GM10266 (cell line): Measurements from ENCODE around the gene FREY1.

Source experiments
- DNase-seq: peaks from one replicate; pipeline ENCODE4 v3.0.0; 2012; ENCODE audit errors: extremely low spot score
- TF ChIP-seq, protein P1 (sequence below): IDR thresholded peaks from 2 replicates; pipeline ENCODE4 v1.5.1; 2012; ENCODE audit warnings: mild to moderate bottlenecking, low read depth; ENCODE audit not compliant: control insufficient read depth, insufficient read depth; ENCODE audit errors: missing control alignments

The FREY1 gene

DNA sequence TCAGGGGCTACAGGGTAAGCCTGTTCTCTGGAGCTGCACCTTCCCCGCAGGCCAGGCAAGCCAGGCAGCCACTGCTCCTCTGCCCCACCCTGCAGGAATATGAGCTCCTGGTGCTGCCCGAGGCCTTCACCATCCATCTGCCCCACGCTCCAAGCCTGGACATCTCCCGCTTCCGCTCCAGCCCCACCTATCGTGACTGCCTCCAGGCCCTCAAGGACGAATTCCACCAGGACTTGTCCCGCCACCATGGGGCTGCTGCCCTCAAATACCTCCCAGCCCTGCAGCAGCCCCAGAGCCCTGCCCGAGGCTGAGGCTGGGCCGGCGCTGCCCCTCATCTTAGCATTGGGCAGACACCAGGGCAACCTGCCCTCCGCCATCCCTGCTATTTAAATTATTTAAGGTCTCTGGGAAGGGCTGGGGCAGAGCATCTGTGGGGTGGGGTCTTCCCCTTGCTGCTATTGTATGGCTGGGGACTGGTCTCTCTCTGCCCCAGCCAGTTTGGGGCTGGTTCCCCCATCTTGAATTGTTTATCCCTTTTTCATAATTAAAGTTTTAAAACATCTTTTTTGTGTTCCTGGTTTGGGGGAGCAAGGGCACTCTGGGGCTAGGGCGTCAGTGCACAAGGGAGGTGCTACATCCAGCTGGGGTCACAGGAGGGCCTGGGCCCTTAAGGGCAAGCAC is 21.6 kb upstream of the FREY1 start:
- TF ChIP-seq, protein P1, sequence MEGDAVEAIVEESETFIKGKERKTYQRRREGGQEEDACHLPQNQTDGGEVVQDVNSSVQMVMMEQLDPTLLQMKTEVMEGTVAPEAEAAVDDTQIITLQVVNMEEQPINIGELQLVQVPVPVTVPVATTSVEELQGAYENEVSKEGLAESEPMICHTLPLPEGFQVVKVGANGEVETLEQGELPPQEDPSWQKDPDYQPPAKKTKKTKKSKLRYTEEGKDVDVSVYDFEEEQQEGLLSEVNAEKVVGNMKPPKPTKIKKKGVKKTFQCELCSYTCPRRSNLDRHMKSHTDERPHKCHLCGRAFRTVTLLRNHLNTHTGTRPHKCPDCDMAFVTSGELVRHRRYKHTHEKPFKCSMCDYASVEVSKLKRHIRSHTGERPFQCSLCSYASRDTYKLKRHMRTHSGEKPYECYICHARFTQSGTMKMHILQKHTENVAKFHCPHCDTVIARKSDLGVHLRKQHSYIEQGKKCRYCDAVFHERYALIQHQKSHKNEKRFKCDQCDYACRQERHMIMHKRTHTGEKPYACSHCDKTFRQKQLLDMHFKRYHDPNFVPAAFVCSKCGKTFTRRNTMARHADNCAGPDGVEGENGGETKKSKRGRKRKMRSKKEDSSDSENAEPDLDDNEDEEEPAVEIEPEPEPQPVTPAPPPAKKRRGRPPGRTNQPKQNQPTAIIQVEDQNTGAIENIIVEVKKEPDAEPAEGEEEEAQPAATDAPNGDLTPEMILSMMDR = no peak
- peak; percentile 7 for DNase-seq

DNA sequence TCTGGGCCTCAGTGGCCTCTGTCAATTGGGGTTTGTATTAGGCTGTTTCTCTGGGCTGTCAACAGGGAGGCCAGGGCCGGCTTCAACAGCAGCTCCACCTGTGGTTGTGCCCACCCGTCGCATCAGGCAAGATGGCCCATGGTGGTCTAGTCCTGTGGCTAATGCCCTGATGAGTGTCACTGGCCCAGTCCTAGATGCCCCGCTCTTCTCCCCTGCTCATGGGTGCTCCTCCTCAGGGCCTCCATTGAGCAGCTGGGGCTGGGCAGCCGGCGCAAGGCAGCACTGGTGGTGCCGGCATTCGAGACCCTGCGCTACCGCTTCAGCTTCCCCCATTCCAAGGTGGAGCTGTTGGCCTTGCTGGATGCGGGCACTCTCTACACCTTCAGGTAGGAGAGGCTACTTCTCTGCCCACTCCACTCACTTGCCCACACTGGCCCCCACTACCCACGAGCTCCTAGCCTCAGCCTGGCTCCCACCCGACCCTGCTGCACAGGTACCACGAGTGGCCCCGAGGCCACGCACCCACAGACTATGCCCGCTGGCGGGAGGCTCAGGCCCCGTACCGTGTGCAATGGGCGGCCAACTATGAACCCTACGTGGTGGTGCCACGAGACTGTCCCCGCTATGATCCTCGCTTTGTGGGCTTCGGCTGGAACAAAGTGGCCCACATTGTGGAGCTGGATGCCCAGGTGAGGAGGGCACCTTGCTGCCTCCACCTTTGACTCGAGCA is 20.8 kb upstream of the FREY1 start:
- peak; percentile 5 for DNase-seq
- TF ChIP-seq, protein P1 = no peak

DNA sequence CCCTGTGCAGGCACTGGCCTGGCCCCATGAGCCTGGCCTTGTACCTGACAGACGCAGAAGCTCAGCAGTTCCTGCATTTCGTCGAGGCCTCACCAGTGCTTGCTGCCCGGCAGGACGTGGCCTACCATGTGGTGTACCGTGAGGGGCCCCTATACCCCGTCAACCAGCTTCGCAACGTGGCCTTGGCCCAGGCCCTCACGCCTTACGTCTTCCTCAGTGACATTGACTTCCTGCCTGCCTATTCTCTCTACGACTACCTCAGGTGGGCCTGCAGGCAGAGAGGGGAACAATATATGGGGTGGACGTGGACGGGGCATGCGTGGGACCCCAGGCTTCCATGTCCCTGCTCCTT is 20.2 kb upstream of the FREY1 start:
- DNase-seq = peak; percentile 13
- TF ChIP-seq, protein P1 = no peak

GRCh38 chr11:45926536-45927331 is 19.7 kb upstream of the FREY1 start:
- TF ChIP-seq, protein P1 = no peak
- DNase-seq = peak; percentile 10

DNA sequence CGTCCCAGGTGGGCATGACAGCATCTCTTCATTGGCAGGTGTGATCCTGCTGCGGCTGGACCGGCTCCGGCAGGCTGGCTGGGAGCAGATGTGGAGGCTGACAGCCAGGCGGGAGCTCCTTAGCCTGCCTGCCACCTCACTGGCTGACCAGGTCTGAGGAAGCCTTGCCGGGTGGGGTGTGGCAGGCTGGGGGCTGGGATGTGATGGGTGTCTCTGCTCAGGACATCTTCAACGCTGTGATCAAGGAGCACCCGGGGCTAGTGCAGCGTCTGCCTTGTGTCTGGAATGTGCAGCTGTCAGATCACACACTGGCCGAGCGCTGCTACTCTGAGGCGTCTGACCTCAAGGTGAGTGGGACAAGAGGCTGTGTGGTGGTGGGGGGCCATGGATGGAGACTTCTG is 18.9 kb upstream of the FREY1 start:
- TF ChIP-seq, protein P1 = no peak
- DNase-seq = peak; percentile 6

DNA sequence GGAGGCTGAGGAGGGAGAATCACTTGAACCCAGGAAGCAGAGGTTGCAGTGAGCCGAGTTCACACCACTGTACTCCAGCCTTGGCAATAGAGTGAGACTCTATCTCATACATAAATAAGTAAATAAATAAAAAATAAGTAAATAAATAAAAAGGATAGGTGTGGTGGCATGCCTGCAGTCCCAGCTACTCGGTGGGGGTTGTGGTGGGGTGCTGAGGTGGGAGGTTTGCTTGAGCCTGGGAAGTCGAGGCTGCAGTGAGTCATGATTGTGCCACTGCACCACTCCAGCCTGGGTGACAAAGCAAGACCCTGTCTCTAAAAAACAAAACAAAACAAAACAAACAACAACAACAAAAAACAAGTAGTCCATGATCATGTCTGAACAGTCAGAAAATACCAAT is 18.5 kb upstream of the FREY1 start:
- no peak for DNase-seq
- TF ChIP-seq, protein P1 = no peak
